ENCODE data around the gene HELLS.
"Not testable (repeated sequence)": the region's sequence is repeated elsewhere in the genome, so short reads cannot be mapped to it uniquely, and the experiment has no call there.

HELLS gene

GRCh38 chr10:94545391-94546048 lies at the start of gene HELLS:
TSS of gene HELLS (plus strand) at chr10:94545788. CDS start at chr10:94545922, 134 bp downstream.
- DNase-seq = peak; percentile 69

- DNase-seq = no peak
These were observed 49.6 kb upstream of the HELLS start for GRCh38 chr10:94496010-94496409.

DNA sequence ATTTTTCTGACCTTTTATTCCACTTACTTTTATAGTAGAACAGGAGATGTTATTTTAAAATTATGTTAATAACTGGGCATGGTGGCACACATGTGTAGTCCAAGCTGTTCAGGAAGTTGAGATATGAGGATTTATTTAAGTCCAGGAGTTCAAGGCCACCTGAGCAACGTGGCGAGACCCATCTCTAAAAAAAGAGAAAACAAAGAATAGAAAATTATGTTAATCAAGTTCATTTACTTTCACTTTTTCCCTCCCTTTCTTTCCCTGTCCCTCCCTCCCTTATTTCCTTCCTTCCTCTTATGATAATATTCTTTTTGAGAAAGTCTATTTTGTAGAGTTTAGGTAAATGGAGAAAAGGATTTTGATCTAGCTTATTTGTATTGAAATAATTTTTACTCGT lies 48.9 kb upstream of the HELLS start:
- DNase-seq = no peak

DNA sequence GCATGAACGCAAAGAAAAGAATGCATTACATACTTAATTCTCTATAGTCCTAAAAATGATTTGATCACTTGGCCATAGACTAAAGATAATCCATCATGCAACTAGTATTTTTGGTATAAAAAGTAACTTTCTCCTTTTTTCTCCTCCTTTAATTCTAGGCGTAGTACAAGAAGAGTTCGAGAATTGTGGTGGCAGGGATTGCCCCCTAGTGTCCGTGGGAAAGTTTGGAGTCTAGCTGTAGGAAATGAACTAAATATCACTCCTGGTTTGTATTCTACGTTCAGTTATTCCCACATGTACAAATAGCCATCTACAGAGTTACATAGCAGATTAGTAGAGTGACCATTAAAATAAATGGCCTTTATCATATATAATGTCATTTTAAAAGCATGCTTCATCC lies 45.5 kb upstream of the HELLS start:
- no peak for DNase-seq

- DNase-seq = no peak
These were observed 24.0 kb upstream of the HELLS start for GRCh38 chr10:94521276-94522250.

DNA sequence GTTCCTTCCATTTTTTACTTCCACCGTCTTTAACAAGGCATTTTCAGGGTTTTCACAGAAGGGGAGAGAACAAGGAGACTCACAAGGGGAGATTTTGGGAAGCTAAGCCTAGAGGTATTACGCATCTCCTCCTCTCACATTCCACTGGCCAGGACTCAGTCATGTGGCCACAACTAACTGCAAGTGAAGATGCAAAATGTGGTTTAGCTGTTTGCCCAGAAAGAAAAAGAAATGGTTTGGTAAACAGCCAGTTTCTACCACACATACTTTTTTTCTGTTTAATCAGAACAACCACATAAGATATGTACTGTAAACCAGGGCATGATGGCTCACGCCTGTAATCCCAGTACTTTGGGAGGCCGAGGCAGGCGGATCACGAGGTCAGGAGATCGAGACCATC lies 21.4 kb upstream of the HELLS start:
- DNase-seq = no peak

GRCh38 chr10:94524711-94525110 lies 20.9 kb upstream of the HELLS start:
- no peak for DNase-seq

DNA sequence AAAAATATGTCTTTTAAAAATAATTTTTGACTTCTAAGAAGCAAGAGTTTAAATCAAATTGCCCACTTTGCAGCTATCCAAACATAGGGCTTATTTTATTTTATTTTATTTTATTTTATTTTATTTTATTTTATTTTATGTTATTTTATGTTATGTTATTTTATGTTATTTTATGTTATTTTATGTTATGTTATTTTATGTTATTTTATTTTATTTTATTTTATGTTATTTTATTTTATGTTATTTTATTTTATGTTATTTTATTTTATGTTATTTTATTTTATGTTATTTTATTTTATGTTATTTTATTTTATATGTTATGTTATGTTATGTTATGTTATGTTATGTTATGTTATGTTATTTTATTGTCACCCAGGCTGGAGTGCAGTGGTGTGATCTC lies 14.0 kb upstream of the HELLS start:
- DNase-seq = not testable (repeated sequence)

DNA sequence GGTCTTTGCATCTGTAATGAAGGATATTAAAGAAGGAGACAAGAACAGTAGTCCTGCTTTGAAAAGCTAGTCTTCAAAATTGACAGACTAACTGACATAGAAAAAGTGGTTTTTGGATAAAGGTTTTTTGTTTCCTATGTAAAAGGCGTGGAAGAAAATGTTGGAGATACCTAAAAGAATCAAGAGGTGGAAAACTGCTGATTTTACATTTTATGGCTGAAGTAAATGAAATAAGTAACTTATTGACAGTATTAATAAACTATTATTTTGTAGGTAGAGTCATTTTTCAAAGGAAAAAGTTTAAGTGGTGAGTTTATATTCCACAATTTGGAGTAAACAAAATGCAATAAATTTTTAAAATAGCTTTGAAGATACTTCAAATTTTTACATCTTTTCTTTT lies 12.6 kb upstream of the HELLS start:
- no peak for DNase-seq

DNA sequence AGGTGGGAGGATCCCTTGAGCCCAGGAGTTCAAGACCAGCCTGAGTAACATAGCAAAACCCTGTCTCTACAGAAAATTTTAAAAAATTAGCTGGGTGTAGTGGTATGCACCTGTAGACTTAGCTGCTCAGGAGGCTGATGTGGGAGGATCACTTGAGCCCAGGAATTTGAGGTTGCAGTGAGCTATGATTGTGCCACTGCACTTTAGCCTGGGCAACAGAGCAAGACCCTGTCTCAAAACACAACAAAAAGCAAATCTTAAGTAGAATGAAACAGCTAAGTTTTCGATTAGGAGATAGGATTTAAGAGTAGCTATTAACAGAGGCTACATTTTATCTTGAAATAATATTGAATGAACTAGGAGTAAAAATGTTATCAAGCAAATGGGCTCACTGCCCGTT lies 3.3 kb upstream of the HELLS start:
- DNase-seq = not testable (repeated sequence)

- no peak for DNase-seq
These were observed 687 bp downstream of the HELLS start for GRCh38 chr10:94546049-94546900.

DNA sequence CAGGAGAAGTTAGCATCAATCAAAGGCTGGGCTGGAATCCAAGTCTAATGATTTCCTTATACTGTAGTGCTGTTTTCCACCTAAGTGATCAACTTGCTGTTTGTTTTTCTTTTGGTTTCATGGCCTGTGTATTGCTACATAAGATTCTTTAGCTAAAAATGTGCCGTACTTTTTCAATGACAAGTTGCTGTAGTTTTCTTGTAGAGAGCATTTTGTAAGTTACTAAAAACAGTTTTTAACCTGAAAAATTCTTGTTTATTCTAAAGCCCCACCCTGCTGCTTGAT lies 1.3 kb downstream of the HELLS start:
- peak; percentile 7 for DNase-seq

DNA sequence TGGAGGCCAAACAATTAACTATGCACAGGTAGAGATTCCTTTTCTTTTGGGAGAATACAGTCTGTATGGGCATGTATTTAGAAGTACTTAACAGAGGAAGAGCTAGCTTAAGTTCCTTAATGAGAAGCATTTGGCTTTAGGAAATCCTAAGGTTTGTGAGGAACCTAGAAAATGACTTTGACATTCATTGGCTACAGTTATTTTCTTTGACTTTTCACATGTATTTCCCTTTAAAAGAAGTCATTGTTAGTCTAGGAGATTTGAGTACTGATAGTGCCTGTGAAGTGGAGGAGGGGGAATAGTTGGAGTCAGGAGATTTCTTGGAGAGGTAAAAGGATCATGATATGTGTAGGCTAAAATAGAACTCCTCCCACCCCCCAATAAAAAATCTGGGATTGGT lies 3.6 kb downstream of the HELLS start:
- DNase-seq = no peak

- not testable (repeated sequence) for DNase-seq
These were observed 22.2 kb downstream of the HELLS start for GRCh38 chr10:94567714-94568307.

DNA sequence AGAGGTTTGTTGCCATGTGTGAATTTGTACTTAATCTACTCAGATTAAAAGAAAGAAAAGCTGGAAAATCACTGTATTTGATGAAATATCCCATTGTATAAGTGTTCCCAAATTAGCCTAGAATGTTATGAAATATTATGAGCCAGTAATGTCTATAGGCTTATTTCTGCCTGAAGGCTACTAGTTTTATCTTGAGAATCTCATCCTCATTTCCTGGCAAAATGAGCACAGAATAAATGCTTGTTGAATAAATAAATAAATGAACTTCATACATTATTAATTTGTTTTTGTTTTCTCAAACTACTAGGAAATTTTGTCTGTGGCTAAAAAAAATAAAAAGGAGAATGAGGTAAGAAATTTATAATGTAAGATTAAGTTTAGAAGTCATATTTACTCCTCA lies 25.5 kb downstream of the HELLS start:
- DNase-seq = no peak

DNA sequence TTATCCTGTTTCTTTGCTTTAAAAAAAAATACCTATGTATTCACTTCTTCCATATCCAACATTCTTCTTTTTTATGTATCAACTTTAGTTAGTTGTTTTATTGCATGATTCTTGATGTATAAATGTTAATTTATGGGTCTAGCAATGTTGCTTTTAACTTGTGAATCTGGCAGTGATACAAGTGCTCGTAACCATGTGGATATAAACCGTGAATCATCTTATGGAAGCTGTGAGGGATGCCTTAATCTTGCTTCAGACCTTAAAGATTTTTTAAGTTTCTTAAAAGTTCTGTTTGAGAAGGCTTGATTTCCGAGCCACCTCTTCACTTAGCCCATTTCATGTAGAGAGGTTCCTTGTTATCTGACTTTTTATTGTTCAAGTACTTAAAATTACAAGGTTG lies 25.9 kb downstream of the HELLS start:
- no peak for DNase-seq

GRCh38 chr10:94578790-94579189 lies 33.2 kb downstream of the HELLS start:
- DNase-seq = no peak

GRCh38 chr10:94583124-94583523 lies 37.5 kb downstream of the HELLS start:
- DNase-seq = no peak

GRCh38 chr10:94591461-94592205 lies 46.0 kb downstream of the HELLS start:
- no peak for DNase-seq

GRCh38 chr10:94602729-94603515 lies 57.3 kb downstream of the HELLS start:
- no peak for DNase-seq

DNA sequence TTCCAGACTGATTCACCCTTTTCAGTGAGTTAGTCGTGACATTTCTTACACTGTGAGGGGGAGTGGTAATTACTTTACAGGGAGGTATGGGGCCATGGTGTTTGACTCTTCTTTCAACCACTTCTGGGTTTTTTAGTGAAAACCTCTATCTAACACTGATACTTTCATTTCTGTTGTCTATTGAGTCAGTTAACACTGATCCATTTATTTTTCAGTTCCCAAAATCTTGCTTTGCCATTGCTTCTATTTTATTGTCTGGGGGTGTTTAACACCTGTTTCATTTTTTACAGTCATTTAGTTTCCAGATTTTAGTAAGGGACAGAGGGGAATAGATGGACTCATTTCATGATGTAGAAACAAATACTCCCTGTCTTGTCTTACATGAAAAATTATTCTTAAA lies 61.5 kb downstream of the HELLS start:
- no peak for DNase-seq

Measured in NCI-H1694 treated with DMSO at 0.1 percent for 48 hours (cell line).